Stimulated activated CD4-positive, alpha-beta T cell treated with anti-CD3 and anti-CD28 coated beads, Interleukin-15, amount 100 ng/mL, for 48 hours (primary cell): ENCODE results near the gene GRID1.
"Not testable (repeated sequence)": the region's sequence is repeated elsewhere in the genome, so short reads cannot be mapped to it uniquely, and the experiment has no call there.

ENCODE experiments used
- DNase-seq, 2 donors: peaks; one replicate each; pipeline ENCODE4 v3.0.0-alpha.2; 2020; ENCODE audit warnings: low read depth in 2 of 2

GRID1 gene

GRCh38 chr10:86253091-86254072, 113.2 kb downstream of the GRID1 start:
- no peak for DNase-seq

- DNase-seq = no peak
Measured at GRCh38 chr10:86252556-86252955, 114.0 kb downstream of the GRID1 start.

GRCh38 chr10:86252079-86252478, 114.5 kb downstream of the GRID1 start:
- no peak for DNase-seq

GRCh38 chr10:86251426-86251825, 115.2 kb downstream of the GRID1 start:
- DNase-seq = no peak

GRCh38 chr10:86250399-86250798, 116.2 kb downstream of the GRID1 start:
- no peak for DNase-seq

GRCh38 chr10:86249794-86250193, 116.8 kb downstream of the GRID1 start:
- no peak for DNase-seq

- no peak for DNase-seq
Measured at GRCh38 chr10:86248062-86248461, 118.5 kb downstream of the GRID1 start.

GRCh38 chr10:86247588-86247987, 119.0 kb downstream of the GRID1 start:
- DNase-seq = no peak

- DNase-seq = no peak
Measured at GRCh38 chr10:86247073-86247472, 119.5 kb downstream of the GRID1 start.

GRCh38 chr10:86246279-86246940, 120.2 kb downstream of the GRID1 start:
- no peak for DNase-seq

GRCh38 chr10:86245015-86245394, 121.6 kb downstream of the GRID1 start:
- DNase-seq = no peak

- no peak for DNase-seq
Measured at GRCh38 chr10:86244297-86245014, 122.1 kb downstream of the GRID1 start.

GRCh38 chr10:86243651-86244155, 122.9 kb downstream of the GRID1 start:
- DNase-seq = no peak

- no peak for DNase-seq
Measured at GRCh38 chr10:86242761-86243160, 123.8 kb downstream of the GRID1 start.

- DNase-seq = not testable (repeated sequence)
Measured at GRCh38 chr10:86238089-86238488, 128.5 kb downstream of the GRID1 start.

GRCh38 chr10:86234541-86235270, 131.9 kb downstream of the GRID1 start:
- DNase-seq = no peak

GRCh38 chr10:86234107-86234506, 132.5 kb downstream of the GRID1 start:
- DNase-seq = no peak

- no peak for DNase-seq
Measured at GRCh38 chr10:86233131-86233530, 133.5 kb downstream of the GRID1 start.

GRCh38 chr10:86232644-86233043, 134.0 kb downstream of the GRID1 start:
- no peak for DNase-seq

GRCh38 chr10:86231796-86232560, 134.6 kb downstream of the GRID1 start:
- no peak for DNase-seq
